SKM-1 treated with dmso at 0.1 percent for 144 hours (cell line): ENCODE measurements around the gene PPM1L.
A peak's percentile ranks its signal among the peaks of the same experiment; 100 is the strongest.
"Not testable (repeated sequence)": the region's sequence is repeated elsewhere in the genome, so short reads cannot be mapped to it uniquely, and the experiment has no call there.

Experiments
- DNase-seq: peaks from one replicate; lab custom pipeline; 2025; ENCODE audit not compliant: unreplicated experiment; lab: John Stamatoyannopoulos, UW

PPM1L gene

GRCh38 chr3:160755776-160756304 is at the start of gene PPM1L:
PPM1L (plus strand) TSS chr3:160756231.
- peak; percentile 55 for DNase-seq

DNA sequence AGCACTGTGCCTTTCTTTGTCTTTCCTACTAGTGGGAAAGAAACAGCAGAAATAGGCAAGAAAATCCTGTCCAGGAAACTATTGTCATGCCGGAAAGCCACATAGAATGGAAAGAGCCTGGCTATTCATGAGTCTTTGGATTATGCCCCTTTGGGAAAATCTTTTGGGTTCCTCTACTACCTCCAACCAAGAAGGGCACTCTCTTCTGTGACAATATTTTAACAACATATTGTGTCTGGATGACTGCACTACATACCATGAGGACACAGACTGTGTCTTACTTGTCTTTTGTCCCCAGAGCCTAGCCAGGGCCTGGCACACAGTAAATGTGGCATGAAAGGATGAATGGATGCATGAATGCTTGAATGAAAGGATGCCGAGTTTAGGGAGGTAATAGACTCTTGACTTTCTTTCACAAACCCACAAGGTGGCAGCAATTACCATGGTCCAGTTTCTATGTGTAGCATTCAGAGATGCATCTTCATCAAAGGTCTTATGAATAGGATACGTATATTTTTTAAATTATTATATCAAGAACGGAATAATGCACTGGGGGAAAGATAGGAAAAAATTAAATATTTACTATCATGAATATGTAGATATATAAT is 48.7 kb upstream of the PPM1L start:
- DNase-seq, result peak; percentile 50

DNA sequence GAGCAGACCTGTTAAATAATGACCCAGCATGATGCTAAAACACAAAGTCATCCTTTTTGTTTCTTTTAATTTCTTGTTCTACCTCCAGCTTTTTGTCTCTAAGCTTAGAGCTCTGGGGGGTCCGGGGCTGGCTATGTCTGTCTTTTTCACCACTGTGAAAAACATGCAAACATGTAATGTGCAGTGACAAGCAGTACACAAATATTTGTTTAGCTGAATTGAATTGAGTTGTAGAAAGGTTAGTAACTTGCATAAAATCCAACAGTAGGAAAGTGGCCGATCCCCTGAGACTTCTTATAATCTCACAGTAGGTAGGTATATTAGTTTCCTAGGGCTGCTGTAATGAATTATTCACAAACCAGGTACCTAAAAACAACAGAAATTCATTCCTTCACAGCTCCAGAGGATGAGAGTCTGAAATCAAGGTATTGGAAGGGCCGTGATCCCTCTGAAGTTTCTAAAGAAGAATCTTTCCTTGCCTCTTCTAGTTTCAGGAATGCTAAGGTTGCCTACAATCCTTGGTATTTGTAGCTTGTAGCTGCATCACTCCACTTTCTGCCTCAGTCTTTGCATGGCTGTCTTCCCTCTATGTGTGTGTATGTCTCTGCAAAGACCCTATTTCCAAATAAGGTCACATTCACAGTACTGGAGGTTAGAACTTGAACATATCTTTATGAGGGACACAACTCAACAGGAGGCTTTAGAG is 46.4 kb upstream of the PPM1L start:
- no peak for DNase-seq

DNA sequence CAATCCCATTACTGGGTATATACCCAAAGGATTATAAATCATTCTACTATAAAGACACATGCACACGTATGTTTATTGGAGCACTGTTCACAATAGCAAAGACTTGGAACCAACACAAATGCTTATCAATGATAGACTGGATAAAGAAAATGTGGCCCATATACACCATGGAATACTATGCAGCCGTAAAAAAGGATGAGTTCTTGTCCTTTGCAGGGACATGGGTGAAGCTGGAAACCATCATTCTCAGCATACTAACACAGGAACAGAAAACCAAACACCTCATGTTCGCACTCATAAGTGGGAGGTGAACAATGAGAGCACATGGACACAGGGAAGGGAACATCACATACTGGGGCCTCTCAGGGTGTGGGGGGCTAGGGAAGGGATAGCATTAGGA is 42.9 kb upstream of the PPM1L start:
- not testable (repeated sequence) for DNase-seq

GRCh38 chr3:160719710-160720109 is 36.3 kb upstream of the PPM1L start:
- DNase-seq, result no peak

GRCh38 chr3:160720123-160720746 is 35.8 kb upstream of the PPM1L start:
- no peak for DNase-seq

GRCh38 chr3:160722331-160722730 is 33.7 kb upstream of the PPM1L start:
- DNase-seq, result no peak

GRCh38 chr3:160725338-160725737 is 30.7 kb upstream of the PPM1L start:
- DNase-seq, result no peak

GRCh38 chr3:160735826-160736225 is 20.2 kb upstream of the PPM1L start:
- DNase-seq, result no peak

- no peak for DNase-seq
Observed at GRCh38 chr3:160738048-160738447, 18.0 kb upstream of the PPM1L start.

GRCh38 chr3:160739079-160739478 is 17.0 kb upstream of the PPM1L start:
- DNase-seq, result no peak

GRCh38 chr3:160746976-160747375 is 9.1 kb upstream of the PPM1L start:
- DNase-seq, result no peak

GRCh38 chr3:160747422-160747821 is 8.6 kb upstream of the PPM1L start:
- DNase-seq, result no peak

DNA sequence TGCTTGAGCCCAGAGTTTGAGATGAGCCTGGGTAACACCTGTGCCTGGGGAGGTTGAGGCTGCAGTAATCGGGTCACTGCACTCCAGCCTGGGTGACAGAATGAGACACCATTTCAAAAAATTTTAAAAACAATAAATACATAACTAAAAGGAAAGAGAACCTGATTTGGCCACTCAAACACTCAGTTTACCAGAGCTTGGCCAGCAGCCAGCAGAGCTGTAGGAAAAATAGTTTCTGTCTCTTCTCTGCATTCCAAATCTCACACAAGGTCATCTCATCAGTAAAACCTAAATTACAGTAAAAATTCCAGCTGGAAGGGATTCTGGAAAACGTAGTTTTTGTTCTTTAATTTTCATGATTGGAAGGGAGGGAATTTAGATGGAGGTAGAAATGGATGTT is 7.8 kb upstream of the PPM1L start:
- DNase-seq, result no peak

- DNase-seq, result no peak
Observed at GRCh38 chr3:160748787-160749186, 7.2 kb upstream of the PPM1L start.

DNA sequence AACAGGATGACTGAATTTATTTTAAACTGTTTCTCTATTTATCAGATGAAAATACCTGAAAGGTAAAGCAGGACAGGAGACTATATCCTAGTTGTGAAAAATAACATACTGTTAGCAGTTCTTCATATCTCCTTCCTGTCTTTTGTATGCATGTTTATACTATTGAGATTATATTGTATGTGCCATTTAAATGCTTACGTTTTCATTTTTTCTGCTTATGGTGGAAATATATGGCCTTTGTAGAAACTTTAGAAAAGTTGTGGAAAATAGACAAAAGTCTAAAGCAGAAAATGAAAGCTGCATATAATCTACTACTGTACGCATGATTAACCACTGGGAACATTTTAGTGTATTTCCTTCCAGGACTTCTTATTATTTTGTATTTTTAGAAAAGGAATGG is 2.1 kb upstream of the PPM1L start:
- no peak for DNase-seq

GRCh38 chr3:160754371-160754854 is 1.6 kb upstream of the PPM1L start:
- DNase-seq, result no peak

DNA sequence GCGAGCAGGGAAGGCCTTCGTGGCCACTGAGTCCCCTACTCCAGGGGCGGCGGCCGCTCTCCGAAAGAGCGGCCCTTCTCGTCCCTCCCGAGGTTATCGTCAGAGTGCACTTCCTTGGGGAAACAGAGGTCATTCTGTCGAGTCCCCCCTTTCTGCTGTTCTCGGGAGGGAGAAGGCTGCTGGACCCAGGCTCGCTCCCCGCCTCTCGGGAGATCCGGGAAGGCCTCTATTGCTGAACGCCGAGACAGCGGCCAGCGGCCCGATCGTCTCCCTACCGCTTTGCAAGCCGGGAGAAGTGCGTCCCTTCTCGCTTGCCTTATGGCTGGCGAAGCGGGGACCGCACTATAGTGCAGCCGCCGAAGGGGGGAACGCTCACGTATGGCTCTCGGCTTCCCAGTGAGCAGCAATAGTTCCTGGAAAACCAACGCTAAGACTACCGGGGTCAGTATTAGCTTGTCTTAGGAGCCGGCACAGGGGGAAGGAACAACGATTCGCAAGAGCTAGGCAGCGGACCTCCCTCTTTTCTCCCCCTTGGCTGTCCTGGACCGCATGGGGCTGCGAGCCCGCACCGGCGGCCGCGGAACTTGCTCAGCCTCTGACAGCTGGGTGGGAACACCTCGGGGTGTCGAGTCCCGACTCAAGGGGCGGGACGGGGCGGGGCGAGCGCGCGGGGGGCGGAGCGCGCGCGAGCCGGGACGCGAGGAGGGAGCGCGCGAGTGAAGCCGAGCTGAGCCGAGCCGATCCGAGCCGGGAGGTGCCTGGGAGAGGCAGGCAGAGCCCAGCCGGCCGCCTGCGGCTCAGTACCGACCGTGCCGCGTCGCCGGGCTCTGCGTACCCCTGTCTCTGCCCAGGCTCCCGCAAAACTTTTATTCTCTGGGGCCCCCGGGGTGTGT is 930 bp upstream of the PPM1L start:
- DNase-seq, result peak; percentile 85

- no peak for DNase-seq
Observed at GRCh38 chr3:160757233-160758106, 1.4 kb downstream of the PPM1L start.

DNA sequence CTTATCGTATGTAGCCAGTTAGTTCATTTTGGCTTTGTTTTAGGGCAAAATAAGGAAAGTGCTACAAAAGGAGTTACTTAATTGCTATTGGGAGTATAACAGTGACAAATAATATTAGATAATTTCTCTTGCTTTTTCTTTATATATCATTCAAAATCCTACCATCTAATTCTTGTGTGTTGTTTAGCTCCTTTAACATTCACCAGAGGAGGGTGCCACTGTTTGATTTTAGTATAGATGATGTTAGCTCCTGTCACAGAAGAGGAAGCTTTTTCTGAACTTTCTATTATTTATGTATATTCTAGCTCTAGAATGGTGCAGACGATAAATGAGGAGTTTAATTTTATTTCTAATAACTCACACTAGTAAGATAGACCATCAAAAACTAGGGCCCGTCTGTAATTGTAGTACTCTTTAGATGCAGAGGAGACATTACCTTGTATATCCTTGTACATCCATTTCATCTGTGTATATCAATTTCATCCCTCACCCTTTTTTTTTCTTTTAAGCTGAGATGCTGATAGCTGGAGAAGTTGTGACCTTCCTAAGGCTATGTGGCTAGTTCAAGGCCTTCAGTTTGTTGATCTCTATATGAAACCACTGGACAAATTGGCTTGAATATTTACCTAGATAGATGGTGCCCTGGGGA is 3.0 kb downstream of the PPM1L start:
- DNase-seq, result no peak
